ENCODE measurements around the gene AFMID.
A peak's percentile ranks its signal among the peaks of the same experiment; 100 is the strongest.
"Not testable (repeated sequence)": the region's sequence is repeated elsewhere in the genome, so short reads cannot be mapped to it uniquely, and the experiment has no call there.

The AFMID gene

DNA sequence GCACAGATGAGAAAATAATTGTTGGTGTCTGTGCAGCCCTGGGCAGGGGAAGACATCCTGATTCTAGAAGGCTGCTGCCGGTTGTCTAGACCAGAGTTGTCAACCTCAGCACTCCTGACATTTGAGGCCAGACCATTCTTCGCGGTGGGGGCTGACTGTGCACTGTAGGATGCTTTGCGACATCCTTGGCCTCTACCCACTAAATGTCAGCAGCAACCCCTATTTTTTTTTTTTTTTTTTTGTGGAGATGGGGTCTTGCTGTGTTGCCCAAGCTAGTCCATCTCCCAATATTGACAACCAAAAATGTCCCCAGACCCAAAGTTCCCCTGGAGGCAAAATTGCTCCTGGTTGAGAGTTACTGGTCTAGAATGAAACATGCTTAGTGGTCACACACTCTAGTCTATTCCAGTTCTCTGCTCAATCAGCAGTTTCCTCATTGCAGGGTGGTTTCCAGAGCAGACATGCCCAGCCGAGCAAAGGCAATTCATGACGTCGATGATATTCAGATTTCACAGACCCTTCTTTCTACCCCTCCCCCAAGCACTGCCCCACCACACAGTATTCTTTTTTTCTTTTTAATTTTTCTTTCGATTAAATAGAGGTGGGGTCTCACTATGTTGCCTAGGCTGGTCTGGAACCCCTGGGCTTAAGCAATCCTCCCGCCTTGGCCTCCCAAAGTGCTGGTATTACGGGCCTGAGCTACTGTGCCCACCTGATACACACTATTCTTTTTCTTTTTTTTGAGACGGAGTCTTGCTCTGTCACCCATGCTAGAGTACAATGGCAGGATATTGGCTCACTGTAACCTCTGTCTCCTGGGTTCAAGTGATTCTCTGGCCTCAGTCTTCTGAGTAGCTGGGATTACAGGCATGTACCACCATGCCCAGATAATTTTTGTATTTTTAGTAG, 32.0 kb upstream of the AFMID start:
- DNase-seq (ENCODE audit: low read depth in 3 of 3), result no peak

DNA sequence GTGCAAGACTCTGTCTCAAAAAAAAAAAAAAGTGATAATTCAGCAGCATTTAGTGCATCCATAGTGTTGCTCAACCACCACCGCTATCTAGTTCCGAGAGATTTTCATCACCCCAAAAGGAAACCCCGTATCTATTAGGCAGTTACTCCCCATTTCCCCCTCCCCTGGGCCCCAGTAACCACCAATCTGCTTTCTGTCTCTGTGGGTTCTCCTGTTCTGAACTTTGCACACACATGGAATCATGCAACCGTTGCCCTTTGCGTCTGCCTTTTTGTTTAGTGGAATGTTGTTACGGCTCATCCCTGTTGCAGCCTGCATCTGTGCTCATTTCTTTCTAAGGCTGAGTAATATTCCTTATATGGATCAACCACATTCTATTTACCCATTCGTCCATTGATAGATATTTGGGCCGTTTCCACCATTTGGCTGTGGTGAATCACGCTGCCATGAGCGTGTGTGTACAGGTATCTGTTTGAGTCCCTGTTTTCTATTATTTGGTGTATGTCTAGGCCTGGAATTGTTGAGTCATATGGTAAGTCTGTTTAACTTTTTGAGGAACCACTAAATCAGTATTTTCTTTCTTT, 27.5 kb upstream of the AFMID start:
- DNase-seq (ENCODE audit: low read depth in 3 of 3), result no peak

DNA sequence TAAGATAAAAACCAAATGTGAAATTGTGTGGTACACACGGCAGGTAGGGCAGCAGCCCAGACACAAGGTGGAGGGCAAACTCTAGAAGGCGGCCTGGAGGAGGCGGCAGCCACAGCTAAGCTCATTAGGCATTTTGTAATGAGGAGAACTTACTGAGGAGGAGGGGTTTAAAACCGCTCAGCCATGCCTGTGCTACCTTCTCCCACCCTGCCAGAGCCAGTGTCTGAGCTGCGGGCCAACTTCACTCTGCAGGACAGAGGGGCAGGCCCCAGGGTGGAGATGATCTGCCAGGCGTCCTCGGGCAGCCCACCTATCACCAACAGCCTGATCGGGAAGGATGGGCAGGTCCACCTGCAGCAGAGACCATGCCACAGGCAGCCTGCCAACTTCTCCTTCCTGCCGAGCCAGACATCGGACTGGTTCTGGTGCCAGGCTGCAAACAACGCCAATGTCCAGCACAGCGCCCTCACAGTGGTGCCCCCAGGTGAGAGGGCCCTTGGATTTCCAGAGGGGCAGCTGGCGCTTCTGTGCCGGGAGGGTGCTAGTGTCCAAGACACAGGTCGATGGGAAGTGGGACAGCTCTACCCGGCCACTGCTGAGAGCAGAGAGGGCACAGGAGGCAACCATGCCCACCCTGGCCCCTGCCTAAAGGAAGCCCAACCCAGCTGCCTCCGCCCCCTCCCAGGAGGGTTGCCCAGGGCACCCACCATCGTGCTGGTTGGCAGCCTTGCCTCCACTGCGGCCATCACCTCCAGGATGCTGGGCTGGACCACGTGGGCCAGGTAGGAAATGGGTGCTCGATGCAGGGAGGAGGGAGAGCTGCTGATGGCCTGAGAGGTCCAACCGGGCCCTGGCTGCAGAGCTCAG, 23.0 kb upstream of the AFMID start:
- no peak for DNase-seq (ENCODE audit: low read depth in 3 of 3)

DNA sequence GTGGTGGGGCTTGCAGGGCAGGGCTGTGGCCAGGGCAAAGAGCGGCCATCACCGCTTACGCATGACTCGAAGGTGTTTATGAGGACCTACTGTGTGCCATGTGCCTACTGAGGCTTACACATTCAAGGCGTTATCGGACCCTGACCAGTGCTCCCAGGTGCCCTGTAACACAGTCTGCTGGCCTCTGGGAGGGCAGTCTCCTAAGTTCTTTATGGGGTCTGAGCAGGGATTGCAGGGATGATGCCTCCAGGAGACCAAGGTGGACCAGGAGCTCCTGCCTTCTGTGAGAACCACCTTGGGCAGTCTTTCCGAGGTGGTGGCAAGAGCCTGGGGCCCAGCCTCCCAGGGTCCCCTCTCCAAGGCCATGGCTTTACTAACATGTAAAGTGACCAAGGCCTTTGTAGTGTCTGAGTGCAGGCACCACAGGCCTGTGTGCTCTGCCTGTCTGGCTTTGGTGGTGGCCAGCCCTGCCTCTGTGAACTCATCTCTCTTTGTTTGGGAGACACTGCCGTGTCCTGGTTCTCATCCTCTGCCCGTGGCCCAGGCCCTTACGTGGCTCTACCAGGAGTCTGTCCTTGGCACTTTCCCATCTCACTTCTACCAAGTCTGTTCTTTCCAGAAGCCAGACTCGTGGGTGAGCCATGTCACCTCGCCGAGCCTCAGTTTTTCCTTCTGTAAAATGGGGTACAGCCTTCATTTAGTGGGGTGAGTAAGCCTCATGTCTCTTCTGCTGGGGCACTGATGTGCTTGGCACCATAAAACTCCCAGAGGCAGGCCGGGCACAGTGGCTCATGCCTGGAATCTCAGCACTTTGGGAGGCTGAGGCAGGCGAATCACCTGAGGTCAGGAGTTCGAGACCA, 22.2 kb upstream of the AFMID start:
- no peak for DNase-seq (ENCODE audit: low read depth in 3 of 3)

DNA sequence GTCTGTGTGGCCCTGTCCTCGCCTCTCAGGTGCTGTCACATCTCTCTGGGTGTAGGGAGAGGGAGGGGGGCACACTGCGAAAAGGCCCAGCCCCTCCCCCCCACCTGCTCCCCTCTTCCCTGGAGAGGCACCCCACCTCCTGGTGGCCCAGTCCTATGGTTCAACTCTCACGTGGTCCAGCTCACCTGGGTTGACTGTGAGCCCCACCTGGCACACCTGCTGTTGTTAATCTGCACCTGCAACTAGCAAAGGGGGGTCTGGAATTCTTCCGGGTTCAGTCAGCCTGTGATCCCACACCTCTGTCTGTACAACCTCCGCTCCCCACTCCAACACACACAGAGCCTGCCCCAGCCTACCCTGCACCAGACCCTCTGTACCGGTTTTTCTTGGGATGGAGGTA, 20.7 kb upstream of the AFMID start:
- no peak for DNase-seq (ENCODE audit: low read depth in 3 of 3)

DNA sequence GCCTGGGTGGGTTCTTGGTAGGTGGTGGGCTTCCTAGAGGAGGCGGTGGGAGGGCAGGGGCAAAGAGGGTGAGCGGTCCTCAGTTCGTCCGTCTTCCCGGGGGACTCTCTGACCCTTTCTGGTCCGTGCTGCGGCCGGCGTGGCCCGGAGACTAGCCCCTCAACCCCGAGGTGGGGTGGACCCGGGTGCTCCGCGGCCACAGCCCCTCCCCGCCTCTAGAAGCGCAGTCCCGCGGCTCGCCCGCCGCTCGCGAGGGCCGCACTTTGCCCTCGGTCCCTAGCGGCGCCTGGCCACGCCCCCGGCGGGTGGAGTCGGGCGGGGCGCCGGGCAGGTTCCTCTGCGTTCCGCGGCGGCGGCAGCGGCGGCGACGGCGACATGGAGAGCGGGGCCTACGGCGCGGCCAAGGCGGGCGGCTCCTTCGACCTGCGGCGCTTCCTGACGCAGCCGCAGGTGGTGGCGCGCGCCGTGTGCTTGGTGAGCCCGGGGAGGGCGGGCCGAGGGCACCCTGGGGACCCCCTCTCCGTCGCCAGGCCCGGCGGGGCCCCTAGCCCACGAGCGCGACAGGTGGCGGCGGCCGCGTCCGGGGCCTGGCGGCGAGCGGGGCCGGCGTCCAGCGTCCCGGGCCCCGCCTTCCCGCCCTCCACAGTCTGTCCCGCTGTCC, 18.8 kb upstream of the AFMID start, which contains the start of gene SYNGR2:
TSS of gene SYNGR2 (plus strand) at position 340 of the 661 bp plus-strand sequence. CDS start at position 376, 36 bp downstream.
- peak; percentile 73 to 81 (median 77) for DNase-seq (ENCODE audit: low read depth in 3 of 3)

DNA sequence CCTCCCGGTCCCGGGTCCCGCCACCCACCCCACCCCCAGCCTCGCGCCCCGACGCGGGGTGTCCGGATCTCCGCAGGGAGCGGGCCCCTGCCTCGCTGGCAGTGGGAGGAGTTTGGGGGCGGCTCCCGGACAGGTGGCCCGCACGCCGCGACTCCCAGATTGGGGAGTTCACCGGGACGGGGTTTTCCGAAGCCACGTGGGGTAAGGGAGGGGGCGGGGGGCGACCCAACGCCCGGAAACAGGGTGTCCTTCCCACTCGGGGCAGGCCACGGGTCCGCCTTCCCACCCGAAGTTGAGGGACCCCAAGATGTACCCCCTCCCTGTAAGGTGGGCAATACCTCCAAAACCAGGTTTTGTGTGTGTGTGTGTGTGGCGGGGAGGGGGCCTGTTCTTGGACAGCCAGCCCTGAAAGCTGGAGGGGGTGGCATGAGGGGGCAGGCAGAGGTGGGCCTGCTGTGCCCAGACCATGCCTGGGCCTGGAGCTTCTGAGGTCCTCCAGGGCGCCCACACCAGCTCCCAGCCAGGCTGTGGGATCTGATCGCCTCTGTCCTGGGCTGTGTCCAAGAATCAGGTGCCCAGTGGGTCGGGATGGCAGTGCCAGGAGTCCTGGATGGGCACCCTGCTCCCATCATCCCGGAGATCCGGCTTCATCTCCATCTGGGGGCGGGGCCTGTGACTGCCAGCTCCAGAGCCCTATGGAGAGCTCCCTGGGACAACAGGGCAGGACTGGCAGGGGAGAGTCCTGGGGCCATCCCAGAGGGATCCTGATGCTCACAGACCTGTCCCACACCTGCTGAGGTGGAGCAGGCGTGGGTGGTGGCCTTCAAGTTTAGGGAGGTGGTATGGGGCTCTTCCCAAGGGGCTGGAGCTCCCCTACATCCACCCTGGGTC, 18.0 kb upstream of the AFMID start:
- DNase-seq (ENCODE audit: low read depth in 3 of 3), result peak; percentile 45 to 55 (median 46)

DNA sequence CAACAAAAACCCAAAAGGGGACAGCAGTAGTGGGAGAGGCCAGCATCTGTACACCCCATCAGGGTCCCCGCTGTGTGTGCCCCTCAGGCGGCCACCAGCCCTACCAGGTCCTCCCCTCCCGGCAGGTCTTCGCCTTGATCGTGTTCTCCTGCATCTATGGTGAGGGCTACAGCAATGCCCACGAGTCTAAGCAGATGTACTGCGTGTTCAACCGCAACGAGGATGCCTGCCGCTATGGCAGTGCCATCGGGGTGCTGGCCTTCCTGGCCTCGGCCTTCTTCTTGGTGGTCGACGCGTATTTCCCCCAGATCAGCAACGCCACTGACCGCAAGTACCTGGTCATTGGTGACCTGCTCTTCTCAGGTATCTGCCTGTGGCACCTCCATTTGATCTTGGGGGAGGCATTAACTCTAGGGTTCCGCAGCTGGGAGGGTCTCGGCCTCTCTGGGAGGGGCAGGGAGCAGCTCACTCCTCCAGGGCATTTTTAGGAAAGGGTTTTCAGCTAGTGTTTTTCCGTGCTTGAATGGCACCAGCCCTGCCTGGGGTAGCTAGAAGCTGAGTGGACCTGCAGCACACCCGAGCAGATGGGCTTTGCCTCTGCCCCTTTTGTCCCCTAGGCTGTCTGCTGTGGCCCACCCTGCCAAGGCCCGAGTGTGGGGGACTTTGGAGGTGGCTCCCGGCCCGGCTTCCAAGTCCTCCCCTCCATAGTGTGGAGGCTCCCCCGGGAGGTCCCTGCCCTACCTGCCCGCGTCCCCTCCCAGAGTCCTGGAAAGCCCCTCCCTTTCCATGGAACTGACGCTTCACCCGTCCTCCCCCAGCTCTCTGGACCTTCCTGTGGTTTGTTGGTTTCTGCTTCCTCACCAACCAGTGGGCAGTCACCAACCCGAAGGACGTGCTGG, 16.2 kb upstream of the AFMID start:
- DNase-seq (ENCODE audit: low read depth in 3 of 3), result no peak

DNA sequence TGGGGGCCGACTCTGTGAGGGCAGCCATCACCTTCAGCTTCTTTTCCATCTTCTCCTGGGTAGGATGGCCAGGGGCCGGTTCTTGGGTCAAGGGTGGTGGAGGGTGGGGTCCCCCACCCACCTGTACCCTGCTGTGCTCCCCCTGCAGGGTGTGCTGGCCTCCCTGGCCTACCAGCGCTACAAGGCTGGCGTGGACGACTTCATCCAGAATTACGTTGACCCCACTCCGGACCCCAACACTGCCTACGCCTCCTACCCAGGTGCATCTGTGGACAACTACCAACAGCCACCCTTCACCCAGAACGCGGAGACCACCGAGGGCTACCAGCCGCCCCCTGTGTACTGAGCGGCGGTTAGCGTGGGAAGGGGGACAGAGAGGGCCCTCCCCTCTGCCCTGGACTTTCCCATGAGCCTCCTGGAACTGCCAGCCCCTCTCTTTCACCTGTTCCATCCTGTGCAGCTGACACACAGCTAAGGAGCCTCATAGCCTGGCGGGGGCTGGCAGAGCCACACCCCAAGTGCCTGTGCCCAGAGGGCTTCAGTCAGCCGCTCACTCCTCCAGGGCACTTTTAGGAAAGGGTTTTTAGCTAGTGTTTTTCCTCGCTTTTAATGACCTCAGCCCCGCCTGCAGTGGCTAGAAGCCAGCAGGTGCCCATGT, 15.4 kb upstream of the AFMID start:
- not testable (repeated sequence) for DNase-seq (ENCODE audit: low read depth in 3 of 3)

DNA sequence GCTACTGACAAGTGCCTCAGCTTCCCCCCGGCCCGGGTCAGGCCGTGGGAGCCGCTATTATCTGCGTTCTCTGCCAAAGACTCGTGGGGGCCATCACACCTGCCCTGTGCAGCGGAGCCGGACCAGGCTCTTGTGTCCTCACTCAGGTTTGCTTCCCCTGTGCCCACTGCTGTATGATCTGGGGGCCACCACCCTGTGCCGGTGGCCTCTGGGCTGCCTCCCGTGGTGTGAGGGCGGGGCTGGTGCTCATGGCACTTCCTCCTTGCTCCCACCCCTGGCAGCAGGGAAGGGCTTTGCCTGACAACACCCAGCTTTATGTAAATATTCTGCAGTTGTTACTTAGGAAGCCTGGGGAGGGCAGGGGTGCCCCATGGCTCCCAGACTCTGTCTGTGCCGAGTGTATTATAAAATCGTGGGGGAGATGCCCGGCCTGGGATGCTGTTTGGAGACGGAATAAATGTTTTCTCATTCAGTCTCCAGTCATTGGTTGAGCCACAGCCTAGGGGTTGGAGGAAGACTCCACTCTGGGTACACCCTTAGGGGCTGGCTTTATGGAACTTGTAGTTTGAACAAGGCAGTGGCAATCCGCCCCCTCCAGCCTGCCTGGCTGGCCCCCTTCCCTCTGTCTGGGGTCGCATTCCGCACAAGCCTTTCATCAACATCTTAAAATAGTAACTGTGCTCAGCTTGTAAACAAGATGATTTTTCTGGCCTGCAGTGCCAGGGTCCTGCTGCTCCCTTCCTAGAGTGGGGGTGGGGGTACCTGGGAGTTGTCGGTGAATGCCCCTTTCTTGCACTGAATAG, 14.7 kb upstream of the AFMID start:
- no peak for DNase-seq (ENCODE audit: low read depth in 3 of 3)

DNA sequence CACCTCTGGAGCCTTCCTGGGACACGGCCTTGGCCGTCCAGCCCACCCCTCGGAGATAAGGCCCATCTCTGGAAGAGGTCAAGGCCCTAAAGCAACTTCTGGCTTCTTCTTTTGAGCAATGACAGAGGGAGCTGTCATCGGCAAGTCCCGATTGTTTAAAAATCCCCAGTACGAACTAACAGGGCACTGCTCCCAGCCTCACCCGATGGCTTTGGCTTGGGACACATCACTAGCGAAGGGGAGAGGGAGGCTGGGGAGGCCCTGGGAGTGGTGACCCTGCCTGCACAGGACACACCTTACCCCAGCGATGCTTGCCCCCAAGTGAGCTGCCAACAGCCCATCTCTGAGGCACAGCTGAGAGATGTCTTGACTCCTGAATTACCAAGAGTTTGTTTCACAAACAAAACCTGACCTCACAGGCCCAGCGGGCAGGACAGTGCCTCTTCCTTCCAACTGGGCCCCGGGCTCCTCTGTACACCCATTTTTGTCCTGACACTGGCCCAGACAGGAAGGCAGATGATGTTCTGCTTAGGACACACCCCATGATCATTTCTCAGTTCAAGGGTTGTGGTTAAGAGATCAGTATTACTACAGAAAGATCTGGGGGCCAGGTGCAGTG, 14.0 kb upstream of the AFMID start:
- no peak for DNase-seq (ENCODE audit: low read depth in 3 of 3)

DNA sequence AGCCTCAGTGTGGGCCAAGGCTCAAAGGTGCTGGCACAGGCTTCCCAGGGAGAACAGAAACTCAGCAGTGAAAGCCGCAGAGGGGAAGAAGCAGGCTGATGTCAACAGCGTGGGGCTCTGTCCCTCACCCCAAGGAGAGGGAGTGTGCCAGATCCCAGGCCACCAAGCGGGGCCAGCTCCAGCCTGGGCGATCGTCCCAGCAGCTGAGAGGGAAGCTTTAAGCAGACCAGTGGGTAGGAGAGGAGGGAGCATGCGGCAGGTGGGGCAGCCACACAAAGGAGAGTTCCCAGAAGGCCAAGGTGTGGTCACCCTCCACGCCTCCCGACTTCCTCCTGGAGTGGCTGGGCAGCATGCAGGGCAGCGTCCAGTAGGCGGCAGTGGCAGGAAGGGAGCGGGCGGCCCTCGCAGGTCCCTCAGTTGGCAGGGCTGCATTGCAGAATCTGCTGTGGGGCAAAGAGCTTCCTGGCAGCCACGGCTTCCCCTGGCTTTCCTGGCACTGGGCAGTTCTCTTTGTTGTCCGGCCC, 12.8 kb upstream of the AFMID start:
- no peak for DNase-seq (ENCODE audit: low read depth in 3 of 3)

DNA sequence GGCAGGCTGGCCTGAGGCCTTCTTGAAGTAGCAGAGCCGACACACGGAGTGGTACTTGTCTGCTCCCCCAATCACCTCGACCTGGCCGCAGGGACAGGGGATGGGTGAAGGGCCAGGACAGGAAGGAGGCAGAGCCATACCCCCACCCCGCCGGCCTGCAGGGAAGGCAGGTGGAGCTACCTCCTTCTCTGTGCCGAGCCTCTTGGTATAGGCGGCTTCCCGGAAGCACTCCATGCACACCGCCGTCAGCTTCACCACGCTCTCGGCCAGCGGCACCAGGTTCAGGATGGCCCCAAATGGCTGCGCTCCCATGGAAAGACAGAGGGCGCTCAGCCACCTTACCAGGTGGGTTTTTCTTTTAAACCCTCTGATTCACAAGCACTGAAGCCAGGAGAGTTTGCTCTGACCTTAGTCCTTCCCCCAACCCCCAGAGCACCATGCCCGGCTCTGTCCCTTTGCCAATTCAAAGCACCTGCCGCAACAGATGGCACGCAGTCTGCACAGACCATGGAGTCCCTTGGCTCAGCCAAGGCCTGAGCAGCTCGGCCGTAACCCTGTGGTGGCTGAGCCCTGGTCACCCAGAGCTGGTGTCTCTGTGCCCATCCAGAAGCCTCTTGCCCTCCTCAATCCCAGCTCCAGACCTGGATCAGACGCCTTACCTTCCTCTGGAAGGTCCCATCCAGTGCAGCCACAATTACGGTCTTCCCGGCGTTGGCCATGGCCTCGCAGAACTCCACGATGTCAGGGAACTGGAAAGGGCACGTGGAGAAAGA, 12.1 kb upstream of the AFMID start:
- no peak for DNase-seq (ENCODE audit: low read depth in 3 of 3)

DNA sequence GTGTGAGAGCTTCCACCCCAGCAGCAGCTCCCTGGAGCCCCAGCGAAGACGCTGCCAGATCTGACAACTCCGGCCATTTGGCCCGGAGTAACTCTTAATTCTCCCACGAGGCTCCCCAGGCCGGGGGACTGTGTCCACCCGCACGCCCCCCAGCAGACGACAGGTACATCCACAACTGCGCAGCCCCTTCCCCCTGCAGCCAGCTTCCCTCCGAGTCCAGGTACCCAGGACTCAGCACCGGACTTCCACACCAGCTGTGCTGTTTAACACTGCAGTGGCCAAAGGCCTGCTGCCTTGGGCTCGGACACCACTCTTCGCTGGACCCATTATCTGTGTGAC, 11.6 kb upstream of the AFMID start:
- no peak for DNase-seq (ENCODE audit: low read depth in 3 of 3)

DNA sequence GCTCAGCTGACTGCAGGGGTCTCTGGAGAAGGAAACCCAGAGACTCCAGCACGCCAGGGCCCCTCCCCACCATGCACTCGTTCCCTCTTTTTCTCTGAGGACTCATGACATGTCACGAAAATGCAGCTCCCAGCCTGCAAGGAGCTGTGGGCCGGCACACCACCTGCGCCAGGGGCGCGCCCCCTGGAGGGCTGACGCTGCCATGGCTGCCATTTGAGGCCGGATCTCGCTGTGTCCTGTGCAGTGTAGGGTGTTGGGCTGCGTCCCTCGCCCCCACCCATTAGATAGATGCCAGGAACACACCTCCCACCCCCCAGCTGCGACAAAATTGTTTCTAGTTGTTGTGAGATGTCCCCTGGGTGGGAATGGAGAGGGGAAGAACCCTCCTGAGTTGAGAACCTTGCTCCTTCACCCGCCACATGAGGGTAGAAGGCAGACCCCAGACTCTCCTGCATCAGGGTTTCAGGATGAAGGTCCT, 10.6 kb upstream of the AFMID start:
- DNase-seq (ENCODE audit: low read depth in 3 of 3), result peak; percentile 62 to 66 (median 64)

DNA sequence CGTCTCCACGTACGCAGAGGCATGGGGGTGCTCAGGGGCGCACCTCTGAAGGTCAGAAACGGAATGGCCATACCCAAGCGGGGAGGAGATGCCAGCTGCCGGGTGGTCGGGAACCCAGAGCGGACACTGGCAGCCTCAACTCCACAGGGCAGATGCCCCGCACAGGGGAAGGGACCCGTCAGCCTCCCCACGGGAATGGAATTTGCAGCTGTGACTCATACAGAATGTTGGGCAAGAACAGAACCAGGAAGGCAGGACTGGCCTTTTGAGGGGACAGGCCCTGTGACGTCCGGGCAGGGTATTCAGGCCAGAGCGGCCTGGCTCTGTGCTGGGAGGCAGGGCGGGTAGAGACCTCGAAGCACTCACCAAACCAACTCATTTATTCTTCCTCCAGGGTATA, 7.8 kb upstream of the AFMID start:
- no peak for DNase-seq (ENCODE audit: low read depth in 3 of 3)
